Measurements from ENCODE around the gene ANAPC2.
A peak's percentile ranks its signal among the peaks of the same experiment; 100 is the strongest.

The ANAPC2 gene

DNA sequence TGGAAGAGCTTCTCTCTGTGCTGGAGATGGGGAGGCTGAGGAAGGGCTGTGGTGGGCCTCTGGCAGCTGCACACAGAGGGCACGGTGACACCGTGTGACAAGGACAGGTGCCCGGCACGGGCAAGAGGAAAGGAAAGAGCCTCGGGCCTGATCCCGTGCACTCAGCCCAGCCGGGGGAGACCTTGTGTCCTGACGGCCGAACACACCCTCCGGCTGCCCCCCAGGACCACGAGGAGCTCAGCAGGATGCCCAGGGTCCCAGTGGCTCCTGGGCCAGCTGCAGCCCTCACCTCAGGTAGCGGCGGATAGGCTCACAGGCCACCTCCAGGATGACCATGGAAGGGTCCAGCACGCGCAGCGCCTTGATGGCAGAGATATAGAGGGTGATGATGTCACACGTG is 5.5 kb downstream of the ANAPC2 start:
- Mint-ChIP-seq H3K4me3 (no peak overlapping the region), H3K36me3 (ENCODE audit: low read depth) (peaks cover 10% of the 10 kb centered on the region), H3K27me3 (no peaks in the 10 kb centered on the region), H3K27ac (no peak overlapping the region), H3K9me3 (no peaks in the 10 kb centered on the region), H3K4me1 (peaks cover 17% of the 10 kb centered on the region)
- no peak for ATAC-seq
- DNase-seq, result no peak

GRCh38 chr9:137181680-137182079 is 6.7 kb downstream of the ANAPC2 start:
- Mint-ChIP-seq H3K27me3 (no peaks in the 10 kb centered on the region), H3K9me3 (no peaks in the 10 kb centered on the region)

DNA sequence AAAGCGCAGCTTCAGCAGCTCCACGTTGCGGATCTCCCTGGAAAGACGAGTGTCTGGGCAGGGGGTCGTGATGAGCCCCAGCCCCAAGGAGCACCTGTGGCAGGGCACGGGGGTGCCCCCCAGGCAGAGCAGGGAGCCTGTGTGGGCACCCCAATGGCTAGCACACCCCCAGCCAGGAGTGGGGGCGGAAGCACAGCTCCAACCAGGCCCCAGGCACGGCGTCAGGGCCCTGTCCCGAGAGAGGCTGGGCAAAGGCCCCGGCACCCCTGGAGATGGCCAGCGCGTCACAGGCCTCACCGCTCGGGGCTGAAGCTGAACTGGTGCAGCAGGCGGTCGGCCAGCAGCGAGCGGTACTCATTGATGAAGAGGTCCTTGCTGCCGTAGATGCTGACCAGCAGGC is 7.9 kb downstream of the ANAPC2 start:
- Mint-ChIP-seq H3K27me3 (no peaks in the 10 kb centered on the region), H3K36me3 (ENCODE audit: low read depth) (peaks cover 10% of the 10 kb centered on the region), H3K4me1 (no peaks in the 10 kb centered on the region), H3K27ac (no peak overlapping the region), H3K9me3 (no peaks in the 10 kb centered on the region), H3K4me3 (no peak overlapping the region)
- DNase-seq (no peak), ATAC-seq (no peak)

More at GRCh38 chr9:137181680-137182079, 6.7 kb downstream of the ANAPC2 start:
- H3K36me3 Mint-ChIP-seq (ENCODE audit: low read depth), result peaks cover 10% of the 10 kb centered on the region
- H3K4me1 Mint-ChIP-seq, result peaks cover 6% of the 10 kb centered on the region
- H3K4me3 Mint-ChIP-seq, result no peak overlapping the region
- DNase-seq (no peak), ATAC-seq (no peak)
- no peak overlapping the region for H3K27ac Mint-ChIP-seq

GRCh38 chr9:137179761-137180160 is 8.6 kb downstream of the ANAPC2 start:
- Mint-ChIP-seq H3K4me1 (no peaks in the 10 kb centered on the region), H3K4me3 (no peak overlapping the region), H3K27me3 (no peaks in the 10 kb centered on the region), H3K27ac (no peak overlapping the region), H3K9me3 (no peaks in the 10 kb centered on the region), H3K36me3 (ENCODE audit: low read depth) (peaks cover 10% of the 10 kb centered on the region)
- DNase-seq (no peak), ATAC-seq (no peak)

DNA sequence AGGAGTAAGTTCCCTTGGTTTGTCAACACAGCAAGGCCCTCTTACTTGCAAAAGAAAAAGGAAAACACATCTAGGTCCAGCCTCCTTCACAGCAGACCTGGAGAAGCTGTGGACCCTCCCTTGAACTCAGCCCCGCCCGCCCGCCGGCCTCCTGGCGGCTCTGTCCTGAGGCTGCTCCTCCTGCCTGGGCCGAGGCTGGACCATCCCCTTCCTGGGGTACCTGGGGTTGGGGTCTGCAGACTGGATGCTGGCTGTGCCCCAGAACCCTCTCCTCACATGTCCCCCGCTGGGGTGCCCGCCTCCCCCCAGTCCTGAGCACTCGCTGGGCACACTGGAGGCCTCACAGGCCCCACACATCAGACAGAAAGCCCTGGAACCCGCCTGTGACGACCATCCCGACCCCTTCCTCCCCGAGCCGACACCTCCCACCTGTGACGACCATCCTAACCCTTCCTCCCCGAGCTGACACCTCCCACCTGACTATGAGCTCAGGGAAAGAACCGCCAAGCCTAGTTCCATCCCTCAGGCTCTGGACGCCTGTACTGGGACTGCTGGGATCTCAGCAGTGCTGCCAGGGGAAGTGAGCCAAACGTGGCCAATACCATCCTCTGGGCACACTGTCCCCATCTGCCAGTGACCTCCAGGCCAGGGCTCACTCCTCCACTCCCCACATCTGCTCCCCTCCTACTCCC is 9.3 kb downstream of the ANAPC2 start:
- H3K27ac Mint-ChIP-seq, result no peak overlapping the region
- no peaks in the 10 kb centered on the region for H3K4me1 Mint-ChIP-seq
- H3K9me3 Mint-ChIP-seq, result no peaks in the 10 kb centered on the region
- ATAC-seq, result no peak
- no peak for DNase-seq
- no peak overlapping the region for H3K4me3 Mint-ChIP-seq
- no peaks in the 10 kb centered on the region for H3K27me3 Mint-ChIP-seq
- peaks cover 10% of the 10 kb centered on the region for H3K36me3 Mint-ChIP-seq (ENCODE audit: low read depth)

- no peaks in the 10 kb centered on the region for H3K27me3 Mint-ChIP-seq
- H3K4me1 Mint-ChIP-seq, result no peaks in the 10 kb centered on the region
- peaks cover 9% of the 10 kb centered on the region for H3K36me3 Mint-ChIP-seq (ENCODE audit: low read depth)
- ATAC-seq, result no peak
- H3K9me3 Mint-ChIP-seq, result no peaks in the 10 kb centered on the region
- DNase-seq, result no peak
- no peak overlapping the region for H3K4me3 Mint-ChIP-seq
- no peak overlapping the region for H3K27ac Mint-ChIP-seq
Observed at GRCh38 chr9:137178201-137178938, 10.0 kb downstream of the ANAPC2 start.

DNA sequence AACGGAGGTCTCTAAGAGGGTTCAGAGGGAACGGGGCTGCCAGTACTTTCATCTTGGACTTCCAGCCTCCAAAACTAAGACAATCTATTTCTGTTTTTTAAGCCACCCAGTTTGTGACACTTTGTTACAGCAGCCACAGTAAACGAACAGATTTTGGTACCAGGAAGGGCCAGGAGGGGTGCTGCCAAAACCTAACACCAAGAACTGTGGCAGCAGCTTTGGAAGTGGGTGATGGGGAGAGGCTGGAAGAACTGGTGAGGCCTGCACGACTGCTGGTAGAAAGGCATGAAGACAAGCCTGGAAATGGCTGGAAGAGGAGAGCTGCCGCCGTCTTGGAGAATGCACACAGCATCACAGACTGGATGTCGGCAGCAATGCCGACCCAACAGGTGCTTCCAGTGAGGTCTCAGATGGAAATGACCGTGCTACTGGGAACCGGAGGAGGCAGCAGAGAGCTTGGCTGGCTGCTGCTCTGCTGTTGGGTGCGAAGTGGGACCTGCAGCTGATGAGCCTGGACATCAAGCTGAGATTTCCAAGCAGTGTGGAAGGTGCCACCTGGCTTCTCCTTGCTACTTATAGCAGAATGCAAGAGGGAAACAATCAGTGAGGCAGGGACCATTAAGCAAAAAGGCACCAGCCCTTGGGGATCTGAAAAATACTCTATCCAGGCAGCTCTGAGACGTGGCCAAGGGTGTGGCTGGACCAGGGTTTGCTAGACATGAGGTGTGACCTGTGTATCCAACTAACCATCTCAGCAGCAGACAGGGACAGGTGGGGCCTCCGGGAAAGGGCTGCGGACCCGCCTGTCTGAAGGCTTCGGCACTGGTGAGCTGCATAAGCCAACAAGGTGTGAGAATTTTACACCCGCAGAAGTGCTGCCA is 11.8 kb downstream of the ANAPC2 start:
- H3K4me1 Mint-ChIP-seq, result no peaks in the 10 kb centered on the region
- DNase-seq (no peak), ATAC-seq (no peak)
- H3K27ac Mint-ChIP-seq, result no peak overlapping the region
- H3K36me3 Mint-ChIP-seq (ENCODE audit: low read depth), result peaks cover 2% of the 10 kb centered on the region
- H3K9me3 Mint-ChIP-seq, result no peaks in the 10 kb centered on the region
- H3K27me3 Mint-ChIP-seq, result no peaks in the 10 kb centered on the region
- no peak overlapping the region for H3K4me3 Mint-ChIP-seq

DNA sequence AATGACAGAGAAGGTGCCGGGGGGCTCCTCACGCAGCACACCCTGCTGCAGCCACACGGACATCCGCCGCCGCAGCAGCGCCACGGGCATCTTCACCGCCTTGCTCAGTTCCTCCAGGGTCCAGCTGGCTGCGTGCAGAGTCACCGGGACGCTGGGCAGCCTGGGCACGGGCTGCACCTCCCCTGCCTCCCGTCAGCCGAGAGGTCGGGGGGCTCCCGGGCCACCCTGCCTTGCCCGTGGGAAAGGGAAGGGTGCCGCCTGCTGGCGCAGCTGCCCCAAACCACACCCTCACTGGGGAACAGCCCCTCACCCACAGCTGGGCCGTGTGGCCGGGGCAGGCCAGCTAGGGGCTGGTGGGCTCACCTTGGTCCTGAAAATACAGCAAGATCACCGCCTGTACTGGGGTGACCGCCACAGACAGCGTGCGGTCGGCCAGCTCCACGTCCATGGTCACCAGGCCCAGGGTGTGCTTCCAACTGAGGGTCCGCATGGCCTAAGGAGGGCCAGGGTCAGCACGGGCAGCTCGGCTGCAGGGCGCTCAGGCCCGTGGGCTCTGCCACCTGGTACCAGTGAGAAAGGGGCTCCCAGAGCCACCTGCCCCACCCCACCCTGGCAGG is 12.9 kb downstream of the ANAPC2 start:
- ATAC-seq (no peak), DNase-seq (no peak)

DNA sequence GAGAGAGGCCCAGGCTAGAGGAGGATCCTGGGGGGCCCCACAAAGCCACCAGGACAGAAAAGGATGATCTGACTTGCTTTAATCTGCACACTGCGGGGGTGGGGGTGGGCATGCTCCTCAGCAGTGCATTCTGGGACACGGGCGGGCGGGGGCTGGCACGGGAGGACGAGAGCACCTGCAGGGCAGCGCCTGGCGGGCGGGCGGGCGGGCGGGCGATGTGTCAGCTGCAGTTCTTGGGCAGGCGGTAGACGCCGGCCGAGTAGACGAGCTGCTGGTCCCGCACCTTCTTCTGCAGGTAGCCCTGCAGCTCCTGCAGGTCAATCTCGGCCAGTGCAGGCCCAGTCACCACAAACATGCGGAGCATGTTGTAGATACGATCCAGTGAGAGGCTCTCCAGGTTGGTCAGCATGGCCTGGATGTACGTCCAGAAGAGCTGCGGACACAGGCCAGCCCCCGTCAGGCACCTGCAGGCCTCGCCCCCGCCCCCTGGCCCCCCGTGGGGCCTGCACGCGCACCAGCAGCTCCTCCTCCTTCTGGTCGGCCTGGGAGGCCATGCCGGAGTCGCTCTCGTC is 13.6 kb downstream of the ANAPC2 start:
- Mint-ChIP-seq H3K4me3 (no peak overlapping the region), H3K27me3 (peaks cover 7% of the 10 kb centered on the region), H3K4me1 (no peaks in the 10 kb centered on the region), H3K27ac (no peak overlapping the region), H3K9me3 (no peaks in the 10 kb centered on the region), H3K36me3 (ENCODE audit: low read depth) (peaks cover 2% of the 10 kb centered on the region)
- ATAC-seq (peak; percentile 9), DNase-seq (no peak)

More for the DNA sequence above, 12.9 kb downstream of the ANAPC2 start:
- Mint-ChIP-seq H3K27me3 (peaks cover 2% of the 10 kb centered on the region), H3K27ac (no peak overlapping the region), H3K4me1 (no peaks in the 10 kb centered on the region), H3K9me3 (no peaks in the 10 kb centered on the region), H3K36me3 (ENCODE audit: low read depth) (peaks cover 2% of the 10 kb centered on the region), H3K4me3 (no peak overlapping the region)

DNA sequence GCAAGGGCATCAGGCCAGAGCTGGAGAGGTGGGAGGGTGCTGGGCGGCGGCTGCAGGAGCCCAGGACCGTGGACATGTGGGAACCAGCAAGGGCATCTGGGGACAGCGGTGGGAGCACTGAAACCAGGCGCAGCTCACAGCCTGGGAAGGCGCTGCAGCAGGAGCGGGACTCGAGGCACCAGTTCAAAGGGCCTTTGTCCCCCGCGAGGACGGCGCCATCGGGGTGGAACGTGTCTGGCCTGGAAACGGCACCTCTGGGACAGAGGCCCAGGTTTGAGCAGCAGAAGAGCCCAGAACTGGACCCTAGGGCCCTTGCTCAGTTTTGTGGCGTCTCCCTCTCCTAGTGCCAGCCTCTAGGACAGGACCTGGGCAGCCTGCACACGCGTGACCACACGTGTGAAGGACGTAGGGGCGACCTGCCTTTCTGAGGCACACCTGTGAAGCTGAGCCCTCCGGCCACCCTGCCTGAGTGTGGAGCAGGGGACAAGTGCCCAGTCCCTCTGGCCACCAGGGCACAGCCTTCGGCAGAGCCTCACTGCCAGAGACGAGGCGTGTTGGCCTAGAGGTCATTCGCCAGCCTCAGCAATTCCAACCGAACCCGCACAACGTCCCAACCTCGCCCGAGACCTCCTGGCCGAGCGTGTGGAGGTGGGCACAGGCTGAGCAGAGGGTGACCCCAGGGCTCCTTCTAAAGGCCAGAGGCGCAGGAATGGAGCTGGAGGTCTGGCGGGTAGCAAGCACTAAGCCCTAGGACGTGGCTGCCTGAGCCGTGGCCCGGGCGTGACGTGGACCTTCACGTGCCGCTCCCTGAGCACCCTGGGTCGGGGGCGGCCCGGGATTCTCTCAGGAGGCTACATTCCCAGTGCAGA is 14.3 kb downstream of the ANAPC2 start:
- H3K4me3 Mint-ChIP-seq, result no peak overlapping the region
- H3K9me3 Mint-ChIP-seq, result no peaks in the 10 kb centered on the region
- no peak for ATAC-seq
- peaks cover 7% of the 10 kb centered on the region for H3K27me3 Mint-ChIP-seq
- no peaks in the 10 kb centered on the region for H3K4me1 Mint-ChIP-seq
- no peaks in the 10 kb centered on the region for H3K36me3 Mint-ChIP-seq (ENCODE audit: low read depth)
- H3K27ac Mint-ChIP-seq, result no peak overlapping the region
- no peak for DNase-seq

DNA sequence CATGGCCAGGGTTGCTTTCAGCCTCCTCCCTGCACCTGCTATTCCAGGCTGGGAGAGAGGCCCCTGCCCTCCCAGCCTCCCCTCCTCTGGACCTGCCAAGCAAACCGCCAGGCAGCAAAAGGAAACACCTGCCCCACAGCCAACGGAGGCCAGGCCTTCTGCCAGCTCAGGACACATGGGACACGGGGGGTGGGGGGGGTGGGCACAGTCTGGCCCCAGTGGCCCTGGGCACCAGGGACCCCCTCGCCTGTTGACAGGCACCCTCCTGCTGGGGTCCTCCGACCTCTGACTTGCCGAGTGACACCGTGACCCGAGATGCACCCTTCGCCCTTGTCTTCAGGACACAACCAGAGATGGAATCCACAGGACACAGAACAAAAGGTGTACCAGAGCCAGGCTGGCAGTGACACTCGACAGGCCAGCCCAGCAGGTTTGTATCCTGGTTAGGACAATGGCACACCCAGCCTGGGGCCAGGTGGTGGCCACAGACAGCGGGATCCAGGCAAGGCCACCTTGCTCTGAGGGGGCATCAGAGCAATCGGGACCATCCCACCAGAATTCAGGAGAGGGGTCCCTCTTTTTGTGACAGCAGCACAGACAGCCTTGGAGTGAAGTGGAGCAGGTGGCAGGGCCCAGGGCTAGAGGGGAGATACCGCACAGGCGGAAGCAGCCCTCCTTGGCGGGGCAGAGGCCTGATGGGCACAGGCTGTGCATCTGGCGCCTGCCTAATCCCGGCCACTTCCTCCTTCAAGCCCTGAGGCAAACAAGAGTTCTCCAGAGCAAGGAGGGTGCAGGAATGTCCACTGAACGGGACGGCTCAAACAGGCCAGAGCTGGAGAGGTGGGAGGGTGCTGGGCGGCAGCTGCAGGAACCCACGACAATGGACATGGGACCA is 15.2 kb downstream of the ANAPC2 start:
- Mint-ChIP-seq H3K27me3 (peaks cover 11% of the 10 kb centered on the region), H3K9me3 (no peaks in the 10 kb centered on the region), H3K27ac (no peak overlapping the region), H3K4me3 (no peak overlapping the region), H3K36me3 (ENCODE audit: low read depth) (no peaks in the 10 kb centered on the region), H3K4me1 (no peaks in the 10 kb centered on the region)
- DNase-seq (no peak), ATAC-seq (no peak)

- Mint-ChIP-seq H3K27ac (no peak overlapping the region), H3K4me1 (no peaks in the 10 kb centered on the region), H3K9me3 (no peaks in the 10 kb centered on the region), H3K36me3 (ENCODE audit: low read depth) (no peaks in the 10 kb centered on the region), H3K4me3 (no peak overlapping the region), H3K27me3 (peaks cover 20% of the 10 kb centered on the region)
- DNase-seq, result no peak
- ATAC-seq, result no peak
Observed at GRCh38 chr9:137171149-137171900, 17.0 kb downstream of the ANAPC2 start.
